Measurements from ENCODE around the gene ABCA7.
"Not testable (repeated sequence)": the region's sequence is repeated elsewhere in the genome, so short reads cannot be mapped to it uniquely, and the experiment has no call there.

The ABCA7 gene

DNA sequence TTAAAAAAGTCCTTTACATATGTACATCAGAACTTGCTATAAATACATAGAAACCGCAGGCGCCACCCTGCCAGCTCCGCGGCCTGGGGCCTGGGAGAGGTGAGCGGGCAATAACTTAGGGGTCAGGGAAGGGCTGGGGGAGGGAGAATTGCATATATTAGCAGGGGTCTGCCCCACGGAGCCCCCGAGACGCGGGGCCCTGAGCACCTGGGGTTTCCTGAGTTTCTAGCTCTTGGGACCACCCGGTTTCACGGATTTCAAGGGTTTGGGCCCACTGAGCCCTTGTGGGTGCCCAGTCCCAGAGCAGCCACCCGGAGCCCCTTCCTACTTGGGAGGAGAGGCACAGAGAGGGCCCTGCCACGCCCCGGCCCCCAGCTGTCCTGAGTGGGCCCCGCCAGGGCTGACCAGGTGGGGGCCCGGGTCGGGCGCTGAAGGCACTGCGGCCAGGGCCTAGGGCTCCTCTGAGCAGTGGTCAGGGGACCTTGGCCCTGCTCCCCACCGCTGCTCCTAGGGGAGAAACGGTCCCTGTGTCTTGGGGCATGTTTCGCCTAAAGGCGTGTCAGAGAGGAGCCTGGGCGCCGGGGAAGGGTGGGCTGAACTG lies 67.9 kb downstream of the ABCA7 start:
- DNase-seq: no peak

- DNase-seq: no peak
Measured at GRCh38 chr19:1108291-1109031, 68.6 kb downstream of the ABCA7 start.

DNA sequence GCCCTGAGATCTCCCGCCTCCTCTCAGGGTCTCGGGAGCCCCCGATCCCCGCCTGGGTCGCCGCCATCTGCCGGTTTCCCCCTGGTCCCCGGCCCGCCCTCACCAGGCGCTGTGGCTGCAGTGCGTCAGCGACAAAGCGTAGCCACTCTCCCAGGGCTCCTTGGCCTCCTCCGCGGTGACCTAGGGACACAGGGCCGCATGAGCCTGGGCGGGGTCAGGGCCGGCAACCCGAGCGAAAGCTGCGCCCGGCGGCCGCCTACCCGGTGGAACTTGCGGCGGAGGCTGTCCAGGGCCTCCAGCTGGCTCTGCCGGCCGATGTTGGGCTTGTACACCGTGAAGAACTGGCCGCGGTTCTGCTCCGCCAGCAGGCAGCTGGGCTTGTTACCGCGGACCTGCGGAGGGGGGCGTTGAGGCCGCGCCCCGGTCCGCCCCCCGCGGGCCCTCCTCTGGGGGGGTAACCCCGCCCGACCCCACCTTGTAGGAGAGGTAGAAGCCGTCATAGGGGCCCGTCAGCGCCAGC lies 69.2 kb downstream of the ABCA7 start:
- DNase-seq: no peak

- no peak for DNase-seq
Measured at GRCh38 chr19:1109697-1110671, 70.1 kb downstream of the ABCA7 start.

GRCh38 chr19:1110809-1111640 lies 71.1 kb downstream of the ABCA7 start:
- no peak for DNase-seq

- DNase-seq: no peak
Measured at GRCh38 chr19:1111641-1112267, 71.8 kb downstream of the ABCA7 start.

DNA sequence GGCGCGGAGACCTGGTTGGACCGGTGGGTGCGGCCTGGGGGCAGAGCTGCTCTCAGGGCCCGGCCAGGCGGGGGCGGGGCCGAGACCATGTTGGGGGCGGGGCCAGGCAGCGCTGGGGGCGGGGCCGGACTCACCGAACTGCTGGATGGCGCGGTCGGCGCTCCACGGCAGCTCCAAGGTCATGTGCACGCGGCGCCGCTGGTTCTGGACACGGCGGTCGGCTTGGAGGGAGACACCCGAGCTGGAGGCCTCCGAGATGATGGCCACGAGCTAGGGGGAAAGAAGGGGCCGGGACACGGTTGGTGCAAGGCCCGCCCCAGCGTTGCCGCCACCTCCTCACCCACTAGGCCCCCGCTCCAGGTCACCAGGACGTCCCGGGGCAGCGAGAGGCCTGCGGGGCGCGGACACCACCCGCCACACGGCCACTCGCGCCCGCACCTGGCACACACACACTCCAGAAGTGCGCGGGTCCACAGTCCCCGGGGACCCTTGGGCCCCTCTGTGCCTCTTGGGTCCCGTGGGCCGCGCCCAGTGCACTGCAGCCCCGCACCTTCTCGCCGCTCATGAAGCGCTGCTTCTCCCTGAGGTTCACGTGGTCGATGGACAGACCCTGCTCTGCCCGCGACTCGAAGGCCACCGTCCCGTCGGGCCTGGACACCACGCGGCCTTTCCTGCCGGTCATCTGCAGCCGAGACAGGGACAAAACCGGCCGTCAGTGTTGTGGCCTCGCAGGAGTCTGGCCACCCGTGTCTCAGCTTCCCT lies 72.5 kb downstream of the ABCA7 start:
- no peak for DNase-seq

- DNase-seq: peak; percentile 77
Measured at GRCh38 chr19:1113030-1113985, 73.4 kb downstream of the ABCA7 start.

- no peak for DNase-seq
Measured at GRCh38 chr19:1113986-1114483, 74.1 kb downstream of the ABCA7 start.

GRCh38 chr19:1114728-1115127 lies 74.8 kb downstream of the ABCA7 start:
- not testable (repeated sequence) for DNase-seq
